ENCODE measurements around the gene AKTIP.

The AKTIP gene

GRCh38 chr16:53480394-53480793, 22.6 kb downstream of the AKTIP start:
- DNase-seq (ENCODE audit: low read depth, low spot score) = no peak

- DNase-seq (ENCODE audit: low read depth, low spot score) = no peak
Observed at GRCh38 chr16:53478965-53479364, 24.0 kb downstream of the AKTIP start.

GRCh38 chr16:53476867-53477266, 26.1 kb downstream of the AKTIP start:
- no peak for DNase-seq (ENCODE audit: low read depth, low spot score)

GRCh38 chr16:53465606-53466280, 37.3 kb downstream of the AKTIP start:
- DNase-seq (ENCODE audit: low read depth, low spot score) = no peak

GRCh38 chr16:53458635-53459034, 44.4 kb downstream of the AKTIP start:
- DNase-seq (ENCODE audit: low read depth, low spot score) = no peak

GRCh38 chr16:53457670-53458069, 45.3 kb downstream of the AKTIP start:
- no peak for DNase-seq (ENCODE audit: low read depth, low spot score)

- DNase-seq (ENCODE audit: low read depth, low spot score) = no peak
Observed at GRCh38 chr16:53456625-53457024, 46.4 kb downstream of the AKTIP start.

- DNase-seq (ENCODE audit: low read depth, low spot score) = no peak
Observed at GRCh38 chr16:53453928-53454327, 49.1 kb downstream of the AKTIP start.

- no peak for DNase-seq (ENCODE audit: low read depth, low spot score)
Observed at GRCh38 chr16:53449816-53450517, 53.0 kb downstream of the AKTIP start.

- no peak for DNase-seq (ENCODE audit: low read depth, low spot score)
Observed at GRCh38 chr16:53446090-53446489, 56.9 kb downstream of the AKTIP start.

GRCh38 chr16:53445534-53445933, 57.5 kb downstream of the AKTIP start:
- DNase-seq (ENCODE audit: low read depth, low spot score) = no peak
